Spleen (tissue), 11 donors: Measurements from ENCODE around the gene PCBP3. TPM values are rescaled to one million over a fixed set of nuclear protein-coding genes. Genes with fewer than 3 reads are reported as not detected.

Experiments used
- DNase-seq: peaks from one replicate; pipeline ENCODE4 v3.0.0-alpha.2; 2020
- H3K27ac ChIP-seq, 8 donors: fragments of 200-600 bp; sonication (generic) in 7 of 8; 1 replicate in 4 of 8; 2 replicates in 4 of 8; pipeline versions ENCODE4 v1.5.0 to v1.8.0; 2016 to 2021; ENCODE audit warnings: inconsistent platforms in 4 of 8, mild to moderate bottlenecking in 4 of 8, moderate library complexity in 1 of 8
- H3K27me3 ChIP-seq, 7 donors: fragments of 200-600 bp; sonication (generic) in 6 of 7; replicated peaks in 1 of 7; 1 replicate in 4 of 7; 2 replicates in 3 of 7; pipeline versions ENCODE4 v1.5.0 to v1.8.0; 2016 to 2021; ENCODE audit warnings: inconsistent platforms in 3 of 7, mild to moderate bottlenecking in 1 of 7
- H3K36me3 ChIP-seq, 6 donors: fragments of 200-600 bp; sonication (generic) in 5 of 6; 1 replicate in 4 of 6; 2 replicates in 2 of 6; pipeline versions ENCODE4 v1.5.0 to v1.8.0; 2016 to 2021; ENCODE audit warnings: inconsistent platforms in 2 of 6
- H3K4me1 ChIP-seq, 6 donors: fragments of 200-600 bp; sonication (generic) in 5 of 6; 1 replicate in 3 of 6; 2 replicates in 3 of 6; pipeline versions ENCODE4 v1.5.0 to v1.8.0; 2016 to 2021; ENCODE audit warnings: inconsistent platforms in 3 of 6
- H3K4me3 ChIP-seq, 8 donors: fragments of 200-600 bp; sonication (generic) in 7 of 8; 1 replicate in 4 of 8; 2 replicates in 4 of 8; pipeline versions ENCODE4 v1.5.0 to v1.8.0; 2016 to 2021; ENCODE audit warnings: inconsistent platforms in 4 of 8, mild to moderate bottlenecking in 4 of 8, moderate library complexity in 2 of 8
- H3K9me3 ChIP-seq, 8 donors: fragments of 200-600 bp; sonication (generic) in 7 of 8; 1 replicate in 4 of 8; 2 replicates in 4 of 8; pipeline versions ENCODE4 v1.5.0 to v1.8.0; 2016 to 2021; ENCODE audit warnings: inconsistent platforms in 4 of 8
- CTCF ChIP-seq, 11 experiments: fragments of 200-600 bp in 7 of 11; fragments of 450-650 bp in 4 of 11; sonication (generic) in 4 of 11; IDR thresholded peaks in 8 of 11; conservative IDR thresholded peaks in 3 of 11; 1 replicate in 7 of 11; 2 replicates in 4 of 11; pipeline versions ENCODE4 v1.4.0 to v1.8.0; 2016 to 2021; ENCODE audit warnings: antibody characterized with exemption in 11 of 11, inconsistent platforms in 4 of 11, mild to moderate bottlenecking in 1 of 11
- POLR2A ChIP-seq, 3 donors: fragments of 450-650 bp; IDR thresholded peaks; one replicate each; pipeline ENCODE4 v1.5.1; 2017; ENCODE audit warnings: antibody characterized with exemption in 3 of 3, mild to moderate bottlenecking in 1 of 3
- POLR2AphosphoS5 ChIP-seq, 3 donors: sonication (generic); formaldehyde crosslinking; IDR thresholded peaks; one replicate each; pipeline ENCODE4 v1.5.1; 2017; ENCODE audit warnings: antibody characterized with exemption in 3 of 3
- WGBS, 5 donors: extraction: QIAGEN DNeasy Blood & Tissue Kit in 3 of 5; methylation state at CpG; one replicate each; pipeline versions ENCODE4 v1.1.5 to v1.1.7; 2013 to 2018; 5-methylcytosine and 5-hydroxymethylcytosine counted together
- intact Hi-C: fragments of 100-400 bp; cut with DNase I; formaldehyde crosslinking; loops from one replicate; pipeline ENCODE4 v1.15.0; 2023; ENCODE audit warnings: low total_unique reads
- polyA plus RNA-seq, 3 donors: library from polyadenylated mRNA; stranded (reverse); fragments of 200-250 nt; gene quantifications; one replicate each; pipeline ENCODE4 v1.2.1, GENCODE V29; 2013
- total RNA-seq, 7 donors: library from RNA; depleted of rRNA in 3 of 7; stranded (reverse); fragments of >200 nt in 3 of 7; fragmentation: NEBNext Ultra II Directional in 4 of 7; extraction: Animal tissue kit (Norgen Biotek cat#: 25700) in 4 of 7; gene quantifications; one replicate each; pipeline versions ENCODE4 v1.1.0 to v1.2.1, GENCODE V29; 2016 to 2021
- donor health status: healthy with polysubstance abuse.
- donor health status: DM: no; HTN: no; CAD: no; lungs with moderate emphysema.
- donor health status: DM: no; HTN: no; CAD: no.
- donor health status: Bipolar disorder and iron deficiency.
- donor health status: healthy.
- donor health status: DM: no; HTN: no; CAD: no.
- donor health status: DM: yes; HTN: yes; CAD: no.

Gene PCBP3
- total and polyA plus RNA-seq, 10 donors, result 4.2 to 31.6 (median 15.2) TPM

- H3K4me1 ChIP-seq, result peaks cover 0 to 45% (median 17%) of the 10 kb centered on the region in 6 donors
- no peaks in the 10 kb centered on the region for H3K36me3 ChIP-seq
- peaks cover 0 to 3% (median 0%) of the 10 kb centered on the region in 7 donors for H3K27me3 ChIP-seq
- intact Hi-C loops, result no loop called here
- DNase-seq, result peak; percentile 37
- TF ChIP-seq POLR2A (IDR thresholded peaks at IDR 0.05), result no peak
- TF ChIP-seq CTCF (IDR thresholded peaks at IDR 0.05 in 8 of 11, conservative IDR thresholded peaks at IDR 0.05 in 3 of 11), result no peak
- no peak for TF ChIP-seq POLR2AphosphoS5 (IDR thresholded peaks at IDR 0.05)
- no peaks in the 10 kb centered on the region for H3K9me3 ChIP-seq
- no peak overlapping the region for H3K4me3 ChIP-seq
- no peak overlapping the region for H3K27ac ChIP-seq
- WGBS, 5 donors, result 76 to 88% (median 83%) methylated on average over 5 to 6 of the region's 6 CpGs
These were observed 231.9 kb downstream of the PCBP3 start for GRCh38 chr21:45875416-45875760.

GRCh38 chr21:45875881-45876280, 232.4 kb downstream of the PCBP3 start:
- TF ChIP-seq POLR2AphosphoS5 (IDR thresholded peaks at IDR 0.05) (no peak), POLR2A (IDR thresholded peaks at IDR 0.05) (no peak), CTCF (IDR thresholded peaks at IDR 0.05 in 8 of 11, conservative IDR thresholded peaks at IDR 0.05 in 3 of 11) (no peak)
- Histone ChIP-seq H3K36me3 (no peaks in the 10 kb centered on the region), H3K4me3 (no peak overlapping the region), H3K9me3 (no peaks in the 10 kb centered on the region), H3K27me3 (peaks cover 0 to 3% (median 0%) of the 10 kb centered on the region in 7 donors), H3K27ac (peak overlapping the region in 2 of 8 donors; percentile 28 to 38), H3K4me1 (peaks cover 0 to 49% (median 22%) of the 10 kb centered on the region in 6 donors)
- intact Hi-C loops, result no loop called here
- DNase-seq, result peak; percentile 37
- WGBS, 5 donors, result 89 to 95% (median 92%) methylated on average over 7 to 12 of the region's 12 CpGs

GRCh38 chr21:45876381-45877170, 233.1 kb downstream of the PCBP3 start:
- intact Hi-C loops, result no loop called here
- no peaks in the 10 kb centered on the region for H3K9me3 ChIP-seq
- whole genome bisulfite sequencing, 5 donors, result 57 to 78% (median 64%) methylated on average over 27 to 28 of the region's 28 CpGs

More at GRCh38 chr21:45876381-45877170, 233.1 kb downstream of the PCBP3 start:
- Histone ChIP-seq H3K4me1 (peaks cover 0 to 50% (median 25%) of the 10 kb centered on the region in 6 donors), H3K36me3 (no peaks in the 10 kb centered on the region), H3K4me3 (no peak overlapping the region), H3K27me3 (peaks cover 0 to 3% (median 0%) of the 10 kb centered on the region in 7 donors), H3K27ac (peak overlapping the region in 2 of 8 donors; percentile 28 to 38)
- DNase-seq, result peak; percentile 72
- no peak for TF ChIP-seq CTCF (IDR thresholded peaks at IDR 0.05 in 8 of 11, conservative IDR thresholded peaks at IDR 0.05 in 3 of 11)
- TF ChIP-seq POLR2AphosphoS5 (IDR thresholded peaks at IDR 0.05), result peak in 1 of 3 donors; percentile 67
- TF ChIP-seq POLR2A (IDR thresholded peaks at IDR 0.05), result no peak
